K562 (cell line): ENCODE measurements around the gene MLXIPL.
"Not testable (repeated sequence)": the region's sequence is repeated elsewhere in the genome, so short reads cannot be mapped to it uniquely, and the experiment has no call there.

ENCODE experiments used
- CEBPB ChIP-seq: fragments of 450-650 bp; IDR thresholded peaks from 2 replicates; pipeline ENCODE4 v1.6.1; 2016; ENCODE audit warnings: missing genetic modification characterization, missing compliant biosample characterization
- CREB1 ChIP-seq, 2 experiments: sonication (generic) in 1 of 2; formaldehyde crosslinking in 1 of 2; IDR thresholded peaks; 2 replicates each; pipeline versions ENCODE4 v1.6.1 to v1.8.0; 2012 to 2022; ENCODE audit warnings: inconsistent platforms in 1 of 2, mild to moderate bottlenecking in 1 of 2, missing genetic modification reagents in 1 of 2, moderate library complexity in 1 of 2
- CTCF ChIP-seq, 3 experiments: IDR thresholded peaks in 2 of 3; conservative IDR thresholded peaks in 1 of 3; 2 replicates each; pipeline ENCODE4 v1.5.1; 2011 to 2012; ENCODE audit warnings: low read length in 3 of 3, mild to moderate bottlenecking in 3 of 3, control low read depth in 2 of 3, improper control_type of control experiment in 1 of 3, inconsistent platforms in 1 of 3, low read depth in 1 of 3, mixed read lengths in 1 of 3, moderate library complexity in 1 of 3; ENCODE audit not compliant: insufficient read depth in 2 of 3
- NR2C2 ChIP-seq, 2 experiments: fragments of 200-800 bp in 1 of 2; sonication (Bioruptor generic) in 1 of 2; sonication (generic) in 1 of 2; formaldehyde crosslinking in 1 of 2; IDR thresholded peaks; 2 replicates each; pipeline versions ENCODE4 v1.6.1 to v1.8.0; 2016 to 2022; ENCODE audit warnings: mild to moderate bottlenecking in 1 of 2, missing compliant biosample characterization in 1 of 2, missing genetic modification characterization in 1 of 2, missing genetic modification reagents in 1 of 2
- NR3C1 ChIP-seq: sonication (generic); formaldehyde crosslinking; IDR thresholded peaks from 2 replicates; pipeline ENCODE4 v1.8.1; 2022; ENCODE audit warnings: missing genetic modification reagents
- SETDB1 ChIP-seq: IDR thresholded peaks from one replicate; pipeline ENCODE4 v1.6.1; 2012; ENCODE audit warnings: low read length, control low read depth, inconsistent platforms
- ZFP1 ChIP-seq: fragments of 450-650 bp; formaldehyde crosslinking; IDR thresholded peaks from 2 replicates; pipeline ENCODE4 v1.4.0; 2020; ENCODE audit warnings: mild to moderate bottlenecking, mixed read lengths
- TF ChIP-seq, protein P1 (sequence below), 2 experiments: fragments of 450-650 bp in 1 of 2; sonication (generic) in 1 of 2; formaldehyde crosslinking in 1 of 2; IDR thresholded peaks in 1 of 2; conservative IDR thresholded peaks in 1 of 2; 2 replicates each; pipeline versions ENCODE4 v1.6.1 to v1.8.1; 2016 to 2023; ENCODE audit warnings: mild to moderate bottlenecking in 2 of 2, moderate library complexity in 2 of 2, inconsistent platforms in 1 of 2, missing genetic modification reagents in 1 of 2
- TF ChIP-seq, protein P2 (sequence below): fragments of 450-650 bp; IDR thresholded peaks from 2 replicates; pipeline ENCODE4 v1.6.1; 2016; ENCODE audit warnings: borderline replicate concordance

GRCh38 chr7:73581006-73581405, 43.3 kb downstream of the MLXIPL start:
- TF ChIP-seq ZFP1 (CRISPR knock-in tag); SETDB1; CEBPB; NR2C2 (CRISPR knock-in tag; IDR thresholded peaks at IDR 0.05); NR2C2 (tag; IDR thresholded peaks at IDR 0.05); NR3C1 (CRISPR knock-in tag); CTCF (IDR thresholded peaks at IDR 0.05 in 2 of 3, conservative IDR thresholded peaks at IDR 0.05 in 1 of 3; ENCODE audit: insufficient read depth in 2 of 3, low read depth in 1 of 3, low read length in 3 of 3); CREB1 (IDR thresholded peaks at IDR 0.05); CREB1 (CRISPR knock-in tag; IDR thresholded peaks at IDR 0.05): not testable (repeated sequence)
- TF ChIP-seq, protein P1, sequence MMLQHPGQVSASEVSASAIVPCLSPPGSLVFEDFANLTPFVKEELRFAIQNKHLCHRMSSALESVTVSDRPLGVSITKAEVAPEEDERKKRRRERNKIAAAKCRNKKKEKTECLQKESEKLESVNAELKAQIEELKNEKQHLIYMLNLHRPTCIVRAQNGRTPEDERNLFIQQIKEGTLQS (IDR thresholded peaks at IDR 0.05): peak; percentile 51
- TF ChIP-seq, protein P1 (CRISPR knock-in tag; conservative IDR thresholded peaks at IDR 0.05): not testable (repeated sequence)
- TF ChIP-seq, protein P2, sequence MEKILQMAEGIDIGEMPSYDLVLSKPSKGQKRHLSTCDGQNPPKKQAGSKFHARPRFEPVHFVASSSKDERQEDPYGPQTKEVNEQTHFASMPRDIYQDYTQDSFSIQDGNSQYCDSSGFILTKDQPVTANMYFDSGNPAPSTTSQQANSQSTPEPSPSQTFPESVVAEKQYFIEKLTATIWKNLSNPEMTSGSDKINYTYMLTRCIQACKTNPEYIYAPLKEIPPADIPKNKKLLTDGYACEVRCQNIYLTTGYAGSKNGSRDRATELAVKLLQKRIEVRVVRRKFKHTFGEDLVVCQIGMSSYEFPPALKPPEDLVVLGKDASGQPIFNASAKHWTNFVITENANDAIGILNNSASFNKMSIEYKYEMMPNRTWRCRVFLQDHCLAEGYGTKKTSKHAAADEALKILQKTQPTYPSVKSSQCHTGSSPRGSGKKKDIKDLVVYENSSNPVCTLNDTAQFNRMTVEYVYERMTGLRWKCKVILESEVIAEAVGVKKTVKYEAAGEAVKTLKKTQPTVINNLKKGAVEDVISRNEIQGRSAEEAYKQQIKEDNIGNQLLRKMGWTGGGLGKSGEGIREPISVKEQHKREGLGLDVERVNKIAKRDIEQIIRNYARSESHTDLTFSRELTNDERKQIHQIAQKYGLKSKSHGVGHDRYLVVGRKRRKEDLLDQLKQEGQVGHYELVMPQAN: not testable (repeated sequence)
